RWPE2 (cell line): Measurements from ENCODE around the gene UBE4A.

ENCODE experiments used
- ATAC-seq: fragments of 200-7000 bp; cut with Tn5 transposase; 3 replicates; pipeline ENCODE4 v1.9.1; 2021; ENCODE audit warnings: low read depth
- DNase-seq: peaks from one replicate; pipeline ENCODE4 v3.0.0-alpha.2; 2020; ENCODE audit warnings: low spot score
- H3K27ac ChIP-seq: fragments of 450-650 bp; 2 replicates; pipeline ENCODE4 v1.5.1; 2017; ENCODE audit warnings: mild to moderate bottlenecking; ENCODE audit not compliant: poor library complexity, severe bottlenecking
- H3K27me3 ChIP-seq: fragments of 250-450 bp; sonication (Bioruptor Pico); 2 replicates; pipeline ENCODE4 v1.5.1; 2021; ENCODE audit warnings: mild to moderate bottlenecking, moderate library complexity; ENCODE audit not compliant: insufficient read depth, poor library complexity, severe bottlenecking
- H3K36me3 ChIP-seq: fragments of 250-450 bp; sonication (Bioruptor Pico); 2 replicates; pipeline ENCODE4 v1.5.1; 2020; ENCODE audit warnings: low read depth, mild to moderate bottlenecking, moderate library complexity
- H3K4me1 ChIP-seq: fragments of 250-450 bp; sonication (Bioruptor Pico); 2 replicates; pipeline ENCODE4 v1.5.1; 2021; ENCODE audit warnings: mild to moderate bottlenecking, moderate library complexity; ENCODE audit not compliant: insufficient read depth, poor library complexity, severe bottlenecking
- H3K4me3 ChIP-seq: fragments of 250-450 bp; sonication (Bioruptor Pico); 2 replicates; pipeline ENCODE4 v1.5.1; 2021; ENCODE audit warnings: mild to moderate bottlenecking, moderate library complexity; ENCODE audit not compliant: severe bottlenecking
- H3K9me3 ChIP-seq: fragments of 250-450 bp; sonication (Bioruptor Pico); 2 replicates; pipeline ENCODE4 v1.5.1; 2021; ENCODE audit warnings: mild to moderate bottlenecking, moderate library complexity; ENCODE audit not compliant: severe bottlenecking
- TF ChIP-seq, protein P1 (sequence below): fragments of 450-650 bp; IDR thresholded peaks from one replicate; pipeline ENCODE4 v1.5.1; 2017; ENCODE audit warnings: mild to moderate bottlenecking, moderate library complexity; ENCODE audit not compliant: poor library complexity, severe bottlenecking

The UBE4A gene

DNA sequence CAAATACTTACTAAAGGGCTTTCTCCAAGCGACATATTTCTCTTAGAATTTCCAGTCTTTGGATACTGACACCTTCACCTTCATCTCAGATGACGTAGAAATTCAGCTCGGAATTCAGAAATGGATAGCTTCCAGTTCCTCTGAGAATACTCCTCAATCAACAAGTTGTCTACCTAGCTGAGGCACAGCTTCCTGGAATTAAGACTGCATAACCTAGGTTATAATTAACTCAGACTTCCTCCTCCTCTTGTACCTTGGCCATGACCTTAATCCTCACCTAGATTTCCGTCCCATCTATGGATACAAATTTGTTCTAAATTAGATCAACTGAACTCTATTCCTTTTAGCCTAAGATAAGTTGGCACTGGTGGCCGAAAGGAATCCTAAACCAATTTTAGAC lies 59.4 kb downstream of the UBE4A start:
- H3K27ac ChIP-seq: no peak overlapping the region
- DNase-seq (no peak), ATAC-seq (no peak)
- H3K36me3 ChIP-seq: no peaks in the 10 kb centered on the region
- H3K9me3 ChIP-seq: no peaks in the 10 kb centered on the region
- TF ChIP-seq, protein P1, sequence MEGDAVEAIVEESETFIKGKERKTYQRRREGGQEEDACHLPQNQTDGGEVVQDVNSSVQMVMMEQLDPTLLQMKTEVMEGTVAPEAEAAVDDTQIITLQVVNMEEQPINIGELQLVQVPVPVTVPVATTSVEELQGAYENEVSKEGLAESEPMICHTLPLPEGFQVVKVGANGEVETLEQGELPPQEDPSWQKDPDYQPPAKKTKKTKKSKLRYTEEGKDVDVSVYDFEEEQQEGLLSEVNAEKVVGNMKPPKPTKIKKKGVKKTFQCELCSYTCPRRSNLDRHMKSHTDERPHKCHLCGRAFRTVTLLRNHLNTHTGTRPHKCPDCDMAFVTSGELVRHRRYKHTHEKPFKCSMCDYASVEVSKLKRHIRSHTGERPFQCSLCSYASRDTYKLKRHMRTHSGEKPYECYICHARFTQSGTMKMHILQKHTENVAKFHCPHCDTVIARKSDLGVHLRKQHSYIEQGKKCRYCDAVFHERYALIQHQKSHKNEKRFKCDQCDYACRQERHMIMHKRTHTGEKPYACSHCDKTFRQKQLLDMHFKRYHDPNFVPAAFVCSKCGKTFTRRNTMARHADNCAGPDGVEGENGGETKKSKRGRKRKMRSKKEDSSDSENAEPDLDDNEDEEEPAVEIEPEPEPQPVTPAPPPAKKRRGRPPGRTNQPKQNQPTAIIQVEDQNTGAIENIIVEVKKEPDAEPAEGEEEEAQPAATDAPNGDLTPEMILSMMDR: no peak
- no peak overlapping the region for H3K4me3 ChIP-seq
- H3K27me3 ChIP-seq: no peaks in the 10 kb centered on the region
- peaks cover 5% of the 10 kb centered on the region for H3K4me1 ChIP-seq

GRCh38 chr11:118427707-118428106 lies 68.3 kb downstream of the UBE4A start:
- no peaks in the 10 kb centered on the region for H3K27me3 ChIP-seq
- ATAC-seq (no peak), DNase-seq (no peak)
- no peak overlapping the region for H3K4me3 ChIP-seq
- TF ChIP-seq, protein P1: no peak
- H3K36me3 ChIP-seq: no peaks in the 10 kb centered on the region
- H3K9me3 ChIP-seq: no peaks in the 10 kb centered on the region
- H3K27ac ChIP-seq: no peak overlapping the region
- H3K4me1 ChIP-seq: peaks cover 5% of the 10 kb centered on the region

DNA sequence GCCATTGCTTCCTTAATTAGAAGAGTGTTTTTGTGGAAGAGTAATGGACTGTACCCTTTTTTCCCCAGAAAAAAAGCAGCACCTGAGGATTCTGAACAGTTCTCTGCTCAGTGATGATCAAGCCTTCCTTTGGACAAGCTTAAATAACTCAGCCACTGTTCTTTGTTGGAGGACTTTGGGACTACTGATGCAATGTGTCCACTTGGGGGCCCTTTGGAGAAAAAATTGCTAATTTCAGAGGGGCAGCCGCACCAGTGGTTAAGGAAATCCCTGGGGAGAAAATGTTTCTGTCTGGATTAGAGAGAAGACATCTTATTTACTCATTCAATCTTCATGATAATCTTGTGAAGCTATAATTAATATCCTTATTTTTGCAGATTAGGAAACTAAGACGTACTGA lies 71.6 kb downstream of the UBE4A start:
- ATAC-seq: no peak
- DNase-seq: no peak
- no peak overlapping the region for H3K27ac ChIP-seq
- H3K4me1 ChIP-seq: no peaks in the 10 kb centered on the region
- H3K4me3 ChIP-seq: no peak overlapping the region
- H3K36me3 ChIP-seq: no peaks in the 10 kb centered on the region
- no peaks in the 10 kb centered on the region for H3K27me3 ChIP-seq
- TF ChIP-seq, protein P1: no peak
- H3K9me3 ChIP-seq: no peaks in the 10 kb centered on the region

DNA sequence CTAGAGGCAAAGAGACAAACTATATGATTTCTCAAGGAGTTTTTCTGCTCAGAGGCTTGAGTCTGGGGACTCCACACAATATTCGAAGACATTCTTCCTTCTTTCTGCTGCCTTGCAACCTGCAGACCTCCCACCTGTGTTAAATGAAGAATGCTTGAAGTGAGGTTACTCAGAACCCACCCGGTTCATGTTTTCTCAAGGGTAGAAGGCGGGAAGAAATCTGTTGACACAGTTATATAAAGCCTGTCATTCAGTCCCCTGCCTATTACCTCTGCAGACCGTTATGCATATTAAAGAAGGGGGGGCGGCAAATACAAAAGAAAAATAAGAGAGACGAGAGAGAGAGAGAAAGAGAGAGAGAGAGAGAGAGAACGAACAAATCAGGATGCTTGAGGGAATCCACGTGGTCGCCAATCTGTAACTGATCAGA lies 74.7 kb downstream of the UBE4A start:
- Histone ChIP-seq H3K4me1 (peaks cover 7% of the 10 kb centered on the region), H3K36me3 (peaks cover 1% of the 10 kb centered on the region), H3K27me3 (no peaks in the 10 kb centered on the region), H3K9me3 (no peaks in the 10 kb centered on the region), H3K27ac (no peak overlapping the region), H3K4me3 (peak overlapping the region; percentile 97)
- ATAC-seq (no peak), DNase-seq (no peak)
- TF ChIP-seq, protein P1: no peak

GRCh38 chr11:118434553-118435289 lies 75.3 kb downstream of the UBE4A start:
- TF ChIP-seq, protein P1: no peak
- 0 out of 3 replicates have a peak, but pooled peaks have one; percentile 2 for ATAC-seq
- peak overlapping the region; percentile 84 for H3K27ac ChIP-seq
- H3K4me3 ChIP-seq: peak overlapping the region; percentile 97
- H3K9me3 ChIP-seq: no peaks in the 10 kb centered on the region
- DNase-seq: no peak
- peaks cover 12% of the 10 kb centered on the region for H3K4me1 ChIP-seq
- no peaks in the 10 kb centered on the region for H3K27me3 ChIP-seq
- H3K36me3 ChIP-seq: peaks cover 7% of the 10 kb centered on the region
